Epithelial cell of esophagus (primary cell): ENCODE results near the gene TMEM242.

Experiments used
- DNase-seq: peaks from one replicate; pipeline ENCODE4 v3.0.0; 2010; ENCODE audit warnings: low read depth
- H3K4me3 ChIP-seq: 2 replicates; pipeline ENCODE4 v1.5.1; 2011; ENCODE audit warnings: mild to moderate bottlenecking, low read length, control low read depth
- TF ChIP-seq, protein P1 (sequence below): IDR thresholded peaks from 2 replicates; pipeline ENCODE4 v1.5.1; 2011; ENCODE audit warnings: low read depth, mild to moderate bottlenecking, low read length, control low read depth, inconsistent platforms; ENCODE audit not compliant: insufficient read depth; ENCODE audit errors: missing control alignments

Gene TMEM242

DNA sequence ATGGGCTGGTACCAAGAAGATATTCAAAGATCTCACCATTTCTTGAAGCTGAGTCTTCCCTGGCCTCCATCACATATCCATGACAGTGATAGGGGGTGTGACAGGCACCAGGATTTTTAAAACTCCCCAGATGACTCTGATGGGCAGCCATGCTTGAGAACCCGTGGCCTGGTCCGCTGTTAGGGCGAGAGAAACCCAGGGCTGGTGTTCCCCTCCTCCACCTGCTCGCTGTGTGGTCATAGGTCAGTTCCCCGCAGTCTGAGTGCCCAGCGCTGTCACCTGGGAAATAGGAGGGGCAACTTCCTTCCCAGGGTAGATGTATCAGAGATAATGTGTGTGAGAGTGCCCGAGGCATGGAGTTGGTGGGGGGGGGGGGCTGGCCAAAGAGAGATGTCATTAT lies 50.9 kb downstream of the TMEM242 start:
- TF ChIP-seq, protein P1, sequence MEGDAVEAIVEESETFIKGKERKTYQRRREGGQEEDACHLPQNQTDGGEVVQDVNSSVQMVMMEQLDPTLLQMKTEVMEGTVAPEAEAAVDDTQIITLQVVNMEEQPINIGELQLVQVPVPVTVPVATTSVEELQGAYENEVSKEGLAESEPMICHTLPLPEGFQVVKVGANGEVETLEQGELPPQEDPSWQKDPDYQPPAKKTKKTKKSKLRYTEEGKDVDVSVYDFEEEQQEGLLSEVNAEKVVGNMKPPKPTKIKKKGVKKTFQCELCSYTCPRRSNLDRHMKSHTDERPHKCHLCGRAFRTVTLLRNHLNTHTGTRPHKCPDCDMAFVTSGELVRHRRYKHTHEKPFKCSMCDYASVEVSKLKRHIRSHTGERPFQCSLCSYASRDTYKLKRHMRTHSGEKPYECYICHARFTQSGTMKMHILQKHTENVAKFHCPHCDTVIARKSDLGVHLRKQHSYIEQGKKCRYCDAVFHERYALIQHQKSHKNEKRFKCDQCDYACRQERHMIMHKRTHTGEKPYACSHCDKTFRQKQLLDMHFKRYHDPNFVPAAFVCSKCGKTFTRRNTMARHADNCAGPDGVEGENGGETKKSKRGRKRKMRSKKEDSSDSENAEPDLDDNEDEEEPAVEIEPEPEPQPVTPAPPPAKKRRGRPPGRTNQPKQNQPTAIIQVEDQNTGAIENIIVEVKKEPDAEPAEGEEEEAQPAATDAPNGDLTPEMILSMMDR = no peak
- no peak for DNase-seq
- H3K4me3 ChIP-seq = no peak overlapping the region

DNA sequence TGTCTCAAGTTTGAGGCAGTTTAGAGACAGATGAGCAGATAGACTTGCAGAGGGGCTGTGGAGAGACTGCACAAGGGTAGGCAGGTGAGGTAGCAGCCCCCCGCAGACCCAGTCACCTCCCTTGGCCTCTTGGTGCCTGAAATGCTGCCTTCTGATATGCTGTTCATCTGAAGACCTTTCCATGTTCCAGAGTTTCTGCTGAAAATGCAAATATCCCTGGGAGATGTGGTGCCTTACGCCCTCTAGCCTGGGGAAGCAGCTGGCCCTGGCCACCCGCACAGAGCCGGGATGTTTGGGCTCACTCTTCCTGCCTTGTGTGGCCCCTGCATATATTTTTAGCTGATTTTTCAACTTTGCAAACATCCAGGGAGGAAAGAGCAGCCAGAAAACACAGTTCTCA lies 51.4 kb downstream of the TMEM242 start:
- no peak overlapping the region for H3K4me3 ChIP-seq
- TF ChIP-seq, protein P1 = no peak

DNA sequence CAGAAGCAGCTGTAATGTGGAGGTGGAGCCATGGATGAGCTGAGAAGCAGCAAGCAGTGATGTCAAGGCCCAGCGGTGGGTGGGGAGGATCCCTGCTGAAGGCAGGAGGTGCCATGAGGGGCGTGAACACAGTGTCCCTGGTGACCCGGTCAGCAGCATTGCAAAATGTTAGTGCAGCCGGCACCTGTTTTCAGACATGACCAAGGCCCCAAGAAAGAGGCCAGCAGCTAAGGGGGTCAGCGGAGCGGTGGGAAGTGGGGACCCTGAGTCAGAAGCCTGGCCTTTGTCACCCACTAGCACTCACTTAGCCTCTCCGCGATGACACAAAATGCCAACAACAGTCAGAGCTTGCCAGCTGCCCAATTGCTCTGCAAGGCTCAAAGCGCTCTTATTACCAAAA lies 51.9 kb downstream of the TMEM242 start:
- no peak overlapping the region for H3K4me3 ChIP-seq
- DNase-seq = no peak
- TF ChIP-seq, protein P1 = no peak

More for the DNA sequence above, 51.4 kb downstream of the TMEM242 start:
- no peak for DNase-seq

DNA sequence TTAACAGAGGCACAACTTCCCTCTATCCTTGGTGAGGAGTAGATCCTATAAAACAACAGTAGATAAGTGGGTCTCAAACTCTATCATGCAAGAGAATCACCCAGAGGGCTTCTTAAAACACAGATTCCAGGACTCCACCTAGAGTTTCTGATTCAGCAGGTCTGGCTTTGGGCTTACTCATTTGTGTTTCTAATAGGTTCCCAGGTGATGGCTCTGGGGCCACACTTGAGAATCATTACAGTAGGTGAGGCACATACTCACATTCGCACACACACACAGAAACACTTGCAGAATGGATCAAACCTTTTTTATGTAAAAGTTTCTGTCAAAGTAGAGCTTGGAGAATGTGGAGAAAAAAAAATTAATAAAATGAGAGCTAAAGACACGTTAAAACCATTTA lies 52.4 kb downstream of the TMEM242 start:
- peak; percentile 31 for DNase-seq
- TF ChIP-seq, protein P1 = no peak

DNA sequence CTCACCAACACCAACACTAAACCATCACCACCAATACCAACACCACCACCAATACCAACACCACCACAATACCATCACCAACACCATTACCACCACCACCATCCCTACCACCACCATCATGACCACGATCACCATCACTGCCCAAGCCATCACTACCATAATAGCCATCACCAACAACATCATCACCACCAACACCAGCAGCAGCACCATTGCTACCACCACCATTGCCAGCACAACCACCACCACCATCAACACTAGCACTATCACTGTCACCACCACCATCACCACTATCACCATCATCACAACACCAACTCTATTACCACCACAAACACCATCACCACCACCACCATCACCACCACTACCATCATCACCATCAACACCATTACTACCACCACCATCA lies 53.0 kb downstream of the TMEM242 start:
- TF ChIP-seq, protein P1 = no peak
- DNase-seq = no peak

More for the DNA sequence above, 52.4 kb downstream of the TMEM242 start:
- H3K4me3 ChIP-seq = no peak overlapping the region

DNA sequence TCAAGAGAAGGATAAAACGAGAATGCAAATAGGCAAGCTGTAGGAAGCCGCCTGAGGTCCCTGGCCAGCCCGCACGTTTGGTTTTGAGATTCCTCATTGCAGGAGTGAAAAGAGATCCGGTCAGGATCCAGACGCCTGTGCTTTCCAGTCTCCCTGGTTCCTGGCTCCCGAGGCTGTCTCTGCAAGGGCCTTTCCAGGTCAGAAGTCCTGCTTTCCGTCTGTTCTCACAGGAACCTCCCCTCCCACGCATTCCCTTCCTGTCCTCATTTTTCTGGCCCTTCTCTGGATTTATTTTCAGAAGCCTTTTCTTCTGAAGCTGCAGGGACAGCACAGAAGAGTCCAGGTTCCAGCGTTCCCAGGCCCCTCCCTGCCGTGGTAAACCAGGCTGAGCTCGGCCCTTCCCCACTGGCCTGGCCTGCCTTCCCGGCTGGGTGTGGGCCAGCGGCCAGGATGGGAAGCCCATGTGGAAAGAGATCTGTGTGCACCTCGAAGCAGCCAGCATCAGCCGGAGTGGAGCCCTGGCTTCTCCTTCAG lies 54.0 kb downstream of the TMEM242 start:
- TF ChIP-seq, protein P1 = no peak
- H3K4me3 ChIP-seq = no peak overlapping the region
- no peak for DNase-seq

More for the DNA sequence above, 53.0 kb downstream of the TMEM242 start:
- H3K4me3 ChIP-seq = no peak overlapping the region

DNA sequence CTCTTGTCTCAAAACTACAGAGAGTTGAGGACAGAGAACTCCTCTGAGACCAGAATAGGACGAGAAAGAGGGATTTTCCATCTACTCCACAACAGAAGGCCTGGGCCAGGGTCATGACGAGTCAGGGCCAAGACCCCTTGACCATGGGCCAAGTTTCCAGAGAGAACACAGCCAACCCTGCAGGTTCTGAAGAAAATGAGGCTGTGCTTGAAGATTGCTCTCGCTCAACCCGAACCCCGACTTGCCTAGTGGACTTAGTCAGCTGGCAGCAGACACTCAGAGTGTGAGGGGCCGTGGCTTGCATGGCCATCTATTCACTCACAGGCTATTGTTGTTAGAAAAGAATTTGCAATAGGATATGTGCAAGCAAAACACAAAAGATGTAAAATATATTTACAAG lies 54.5 kb downstream of the TMEM242 start:
- TF ChIP-seq, protein P1 = no peak
- no peak overlapping the region for H3K4me3 ChIP-seq
- no peak for DNase-seq
